GM20000 (cell line): Measurements from ENCODE around the gene ISCU.
"Not testable (repeated sequence)": the region's sequence is repeated elsewhere in the genome, so short reads cannot be mapped to it uniquely, and the experiment has no call there.

Experiments used
- DNase-seq: peaks from one replicate; pipeline ENCODE4 v3.0.0; 2012; ENCODE audit warnings: low spot score
- CTCF ChIP-seq: IDR thresholded peaks from 2 replicates; pipeline ENCODE4 v1.5.1; 2012; ENCODE audit warnings: mild to moderate bottlenecking, control low read depth; ENCODE audit errors: extremely low read depth, missing control alignments

Gene ISCU

DNA sequence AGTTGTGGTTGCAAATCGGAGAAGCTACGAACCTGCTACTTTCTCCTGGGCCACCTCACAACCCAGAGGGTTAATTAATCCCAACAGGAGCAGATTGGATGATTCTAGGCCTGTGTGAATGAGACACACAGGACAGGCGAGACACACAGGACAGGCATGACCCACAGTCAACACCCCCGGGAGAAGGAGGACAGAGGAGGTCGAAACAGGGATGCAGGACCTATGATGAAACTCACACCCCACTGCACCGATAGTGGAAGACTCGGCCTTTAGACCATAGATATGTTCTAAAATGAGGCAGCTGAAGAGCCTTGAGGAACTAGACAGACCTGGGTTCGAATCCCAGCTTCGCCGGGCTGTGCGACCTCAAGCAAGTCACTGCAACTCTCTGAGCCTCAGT, 23.9 kb downstream of the ISCU start:
- no peak for TF ChIP-seq CTCF
- DNase-seq: no peak

GRCh38 chr12:108587826-108588225, 25.4 kb downstream of the ISCU start:
- no peak for DNase-seq
- TF ChIP-seq CTCF: no peak

DNA sequence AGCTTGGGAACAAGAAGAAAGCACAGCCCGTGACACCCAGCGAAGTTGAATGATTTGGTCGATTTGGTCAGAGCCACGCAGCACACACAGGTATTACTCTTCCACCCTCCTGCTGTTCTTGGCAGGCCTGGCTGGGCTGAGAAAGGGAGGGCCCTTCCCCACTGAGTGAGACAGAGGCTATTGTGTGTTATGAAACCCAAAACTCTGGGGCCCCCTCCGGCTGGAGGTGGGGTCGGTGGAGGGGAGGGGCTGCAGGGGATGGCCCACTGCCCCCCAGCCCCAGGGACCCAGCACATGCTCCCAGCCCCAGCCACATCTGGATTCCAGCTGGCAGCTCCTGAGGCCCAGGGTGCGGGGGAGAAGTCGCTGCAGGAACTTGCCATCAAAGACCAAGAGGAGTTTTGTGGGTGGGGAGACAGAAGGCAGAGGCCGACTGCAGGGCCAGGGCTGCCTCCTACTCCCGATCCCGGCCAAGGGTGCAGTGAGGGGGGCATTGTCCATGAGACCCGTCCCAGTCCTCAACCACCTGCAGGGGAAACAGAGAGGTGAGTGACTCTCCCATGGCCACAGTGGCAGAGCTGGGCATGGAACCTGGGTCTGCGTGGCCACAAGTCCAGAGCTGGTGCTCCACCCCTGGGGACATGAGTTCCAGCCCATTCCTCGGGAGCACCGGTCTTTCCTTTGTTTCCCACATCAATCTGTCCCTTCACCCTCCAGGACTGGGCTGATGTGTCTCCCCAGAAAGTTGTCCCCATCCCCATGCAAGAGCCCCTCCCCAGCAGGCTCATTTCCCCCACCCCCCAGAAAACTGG, 26.8 kb downstream of the ISCU start:
- no peak for DNase-seq

DNA sequence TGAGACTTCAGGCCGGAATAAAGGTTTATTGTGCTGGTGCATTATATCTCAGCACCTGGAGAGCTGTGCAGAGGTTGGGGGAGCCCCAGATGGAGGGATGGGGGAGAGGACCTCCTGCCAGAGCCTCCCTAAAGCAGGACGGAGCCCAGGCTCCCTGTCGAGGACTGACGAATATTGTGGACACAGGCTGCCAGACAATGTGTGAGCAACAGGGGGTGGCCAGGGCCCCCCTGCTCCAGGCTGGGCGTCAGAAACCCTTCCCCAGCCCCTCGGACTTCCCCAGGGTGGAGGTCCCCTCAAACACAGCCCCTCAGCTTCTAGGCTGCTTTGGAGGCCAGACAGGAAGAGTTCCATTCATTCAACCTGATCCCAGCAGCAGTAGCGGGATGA, 27.4 kb downstream of the ISCU start:
- no peak for TF ChIP-seq CTCF

More for the DNA sequence above, 26.8 kb downstream of the ISCU start:
- TF ChIP-seq CTCF: no peak

DNA sequence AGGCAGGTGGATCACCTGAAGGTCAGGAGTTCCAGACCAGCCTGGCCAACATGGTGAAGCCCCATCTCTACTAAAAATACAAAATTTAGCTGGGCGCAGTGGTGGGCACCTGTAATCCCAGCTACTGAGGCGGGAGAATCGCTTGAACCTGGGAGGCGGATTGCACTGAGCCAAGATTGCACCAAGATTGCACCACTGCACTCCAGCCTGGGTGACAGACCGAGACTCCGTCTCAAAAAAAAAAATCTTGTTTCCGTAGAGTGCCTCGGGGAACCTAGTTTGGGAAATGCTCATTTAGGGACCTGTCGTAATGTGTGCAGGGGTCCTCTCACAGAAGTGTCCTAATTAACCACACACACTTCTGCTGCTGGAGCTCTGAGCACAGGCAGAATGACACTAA, 28.1 kb downstream of the ISCU start:
- not testable (repeated sequence) for DNase-seq

More for the DNA sequence above, 27.4 kb downstream of the ISCU start:
- DNase-seq: no peak

DNA sequence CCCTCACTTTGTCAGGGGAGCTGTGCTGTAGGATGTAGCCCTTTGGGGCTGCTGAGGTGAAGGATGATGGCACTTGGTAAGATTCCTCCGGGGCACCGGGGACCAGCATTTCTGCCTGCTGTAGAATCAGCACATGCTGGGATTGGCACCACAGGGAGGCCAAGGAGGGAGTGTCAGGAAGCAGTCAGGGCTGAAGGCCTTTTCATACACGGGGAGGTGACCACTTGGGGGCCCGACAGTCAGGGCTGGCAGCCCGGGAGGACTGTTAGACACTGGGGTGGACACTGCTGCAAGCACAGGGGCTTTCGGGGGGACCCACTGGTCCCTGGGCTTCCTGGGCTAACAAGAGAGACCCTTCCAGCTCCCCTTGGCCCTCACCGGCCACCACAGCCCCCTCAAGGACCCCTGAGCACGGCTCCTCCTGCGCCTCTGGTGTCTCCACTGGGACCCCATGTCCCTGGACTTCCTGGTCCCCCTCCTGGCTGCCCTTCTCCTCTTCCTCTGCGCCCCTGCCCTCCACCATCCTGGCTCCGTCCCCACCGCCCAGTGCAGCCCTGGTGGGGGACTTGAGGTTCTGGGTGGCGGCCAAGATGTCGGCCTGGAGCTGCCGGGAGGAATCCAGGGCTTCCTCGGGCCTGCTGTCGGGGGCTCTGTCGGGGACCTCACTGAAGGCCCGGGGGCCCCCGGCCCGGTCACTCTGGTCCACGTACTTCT, 29.0 kb downstream of the ISCU start:
- no peak for DNase-seq
- no peak for TF ChIP-seq CTCF

GRCh38 chr12:108592033-108592909, 29.9 kb downstream of the ISCU start:
- no peak for TF ChIP-seq CTCF
- no peak for DNase-seq
